ENCODE measurements around the gene CCNL2. TPM values are rescaled to one million over a fixed set of nuclear protein-coding genes. Genes with fewer than 3 reads are reported as not detected.

CCNL2 gene
- total and polyA plus RNA-seq, 2 of the 13 experiments (the other 11 are each of a cell fraction or from before 2014, with no cell fraction given), result 105 to 340 TPM

- peak; percentile 56; the same call in 1 of the 2 replicates for TF ChIP-seq ZBTB7B (CRISPR knock-in tag; IDR thresholded peaks at IDR 0.05)
- 0 out of 2 replicates have a peak, but pooled peaks have one; percentile 15 for TF ChIP-seq ZNF839 (CRISPR knock-in tag; IDR thresholded peaks at IDR 0.05; ENCODE audit: borderline replicate concordance)
- TF ChIP-seq RFX3 (CRISPR knock-in tag; IDR thresholded peaks at IDR 0.05), result 0 out of 2 replicates have a peak, but pooled peaks have one; percentile 17
- peak; percentile 18 for TF ChIP-seq ZNF883 (CRISPR knock-in tag; IDR thresholded peaks at IDR 0.05; ENCODE audit: not compliant biosample characterization)
- no peak for TF ChIP-seq ZNF577 (CRISPR knock-in tag; IDR thresholded peaks at IDR 0.05; ENCODE audit: borderline replicate concordance, low read depth)
- no peak; the same call in 1 of the 2 replicates for TF ChIP-seq ZNF776 (CRISPR knock-in tag; IDR thresholded peaks at IDR 0.05)
- peak; percentile 66 for TF ChIP-seq HNRNPK (IDR thresholded peaks at IDR 0.05; ENCODE audit: low read depth, low read length, poor library complexity, severe bottlenecking)
- no peak for TF ChIP-seq MBNL3 (CRISPR knock-in tag; conservative IDR thresholded peaks at IDR 0.05)
- no peak for TF ChIP-seq TEAD2 (CRISPR knock-in tag; IDR thresholded peaks at IDR 0.05)
- no peak for TF ChIP-seq RAD51 (IDR thresholded peaks at IDR 0.05; ENCODE audit: borderline replicate concordance)
- TF ChIP-seq HBP1 (CRISPR knock-in tag; IDR thresholded peaks at IDR 0.05; ENCODE audit: low read depth), result 0 out of 2 replicates have a peak, but pooled peaks have one; percentile 25
- no peak; the same call in 1 of the 2 replicates for TF ChIP-seq RNF219 (CRISPR knock-in tag; IDR thresholded peaks at IDR 0.05)
- TF ChIP-seq TCF7L2 (IDR thresholded peaks at IDR 0.05; ENCODE audit: low read depth, low read length), result no peak
- TF ChIP-seq CCDC6 (CRISPR knock-in tag; IDR thresholded peaks at IDR 0.05), result no peak
- TF ChIP-seq CREM (IDR thresholded peaks at IDR 0.05), result peak; percentile 69; the same call in 1 of the 2 replicates
- TF ChIP-seq CREM (CRISPR knock-in tag; IDR thresholded peaks at IDR 0.05), result peak; percentile 30; the same call in 1 of the 2 replicates
- no peak for TF ChIP-seq ZMYM2 (CRISPR knock-in tag; IDR thresholded peaks at IDR 0.05)
- TF ChIP-seq ZNF841 (CRISPR knock-in tag; IDR thresholded peaks at IDR 0.05; ENCODE audit: borderline replicate concordance), result no peak
- TF ChIP-seq ZNF501 (CRISPR knock-in tag; IDR thresholded peaks at IDR 0.05), result peak; percentile 64
- TF ChIP-seq ZNF335 (CRISPR knock-in tag; IDR thresholded peaks at IDR 0.05), result no peak
- TF ChIP-seq NBN (conservative IDR thresholded peaks at IDR 0.05), result no peak
- TF ChIP-seq U2AF1 (optimal IDR thresholded peaks at IDR 0.05; ENCODE audit: low read depth, low read length), result peak; percentile 52
- TF ChIP-seq ZNF121 (CRISPR knock-in tag; IDR thresholded peaks at IDR 0.05), result no peak
- no peak; the same call in 1 of the 2 replicates for TF ChIP-seq ZNF598 (CRISPR knock-in tag; IDR thresholded peaks at IDR 0.05; ENCODE audit: borderline replicate concordance)
- TF ChIP-seq ZNF260 (CRISPR knock-in tag; IDR thresholded peaks at IDR 0.05; ENCODE audit: borderline replicate concordance, low read depth), result no peak
- TF ChIP-seq TAF1 (CRISPR knock-in tag; IDR thresholded peaks at IDR 0.05), result peak; percentile 88; the same call in 1 of the 2 replicates
- peak; percentile 73; the same call in 1 of the 2 replicates for TF ChIP-seq MXD4 (CRISPR knock-in tag; IDR thresholded peaks at IDR 0.05)
- TF ChIP-seq WIZ (CRISPR knock-in tag; IDR thresholded peaks at IDR 0.05), result no peak
Observed at GRCh38 chr1:1399187-1399871, at the start of gene CCNL2 (continued).
